Measurements from ENCODE around the gene SPIRE2.
"Not testable (repeated sequence)": the region's sequence is repeated elsewhere in the genome, so short reads cannot be mapped to it uniquely, and the experiment has no call there.

The SPIRE2 gene

GRCh38 chr16:89907055-89907814, 79.0 kb downstream of the SPIRE2 start:
- H3K9me3 ChIP-seq (ENCODE audit: low read length), result no peaks in the 10 kb centered on the region
- H3K27me3 ChIP-seq (ENCODE audit: control insufficient read depth in 1 of 2, insufficient read depth in 2 of 2, low read length in 2 of 2), result no peaks in the 10 kb centered on the region
- H3K9ac ChIP-seq (ENCODE audit: low read length), result no peak overlapping the region
- no peaks in the 10 kb centered on the region for H3K4me1 ChIP-seq (ENCODE audit: insufficient read depth, low read length)
- no peak overlapping the region for H3K27ac ChIP-seq (ENCODE audit: low read depth, low read length)
- H3K4me3 ChIP-seq (ENCODE audit: low read depth in 1 of 2, low read length in 2 of 2), result no peak overlapping the region
- H3K36me3 ChIP-seq (ENCODE audit: insufficient read depth, low read length), result peaks cover 47% of the 10 kb centered on the region

GRCh38 chr16:89908236-89908635, 80.0 kb downstream of the SPIRE2 start:
- Histone ChIP-seq H3K9ac (ENCODE audit: low read length) (no peak overlapping the region), H3K36me3 (ENCODE audit: insufficient read depth, low read length) (peaks cover 47% of the 10 kb centered on the region), H3K4me1 (ENCODE audit: insufficient read depth, low read length) (no peaks in the 10 kb centered on the region), H3K9me3 (ENCODE audit: low read length) (no peaks in the 10 kb centered on the region), H3K27ac (ENCODE audit: low read depth, low read length) (no peak overlapping the region), H3K27me3 (ENCODE audit: control insufficient read depth in 1 of 2, insufficient read depth in 2 of 2, low read length in 2 of 2) (no peaks in the 10 kb centered on the region), H3K4me3 (ENCODE audit: low read depth in 1 of 2, low read length in 2 of 2) (no peak overlapping the region)

- Histone ChIP-seq H3K4me1 (ENCODE audit: insufficient read depth, low read length) (no peaks in the 10 kb centered on the region), H3K27me3 (ENCODE audit: control insufficient read depth in 1 of 2, insufficient read depth in 2 of 2, low read length in 2 of 2) (no peaks in the 10 kb centered on the region), H3K27ac (ENCODE audit: low read depth, low read length) (no peak overlapping the region), H3K4me3 (ENCODE audit: low read depth in 1 of 2, low read length in 2 of 2) (no peak overlapping the region), H3K36me3 (ENCODE audit: insufficient read depth, low read length) (peaks cover 44% of the 10 kb centered on the region), H3K9me3 (ENCODE audit: low read length) (no peaks in the 10 kb centered on the region), H3K9ac (ENCODE audit: low read length) (no peak overlapping the region)
Observed at GRCh38 chr16:89909777-89910716, 81.8 kb downstream of the SPIRE2 start.

- Histone ChIP-seq H3K4me3 (ENCODE audit: low read depth in 1 of 2, low read length in 2 of 2) (no peak overlapping the region), H3K27me3 (ENCODE audit: control insufficient read depth in 1 of 2, insufficient read depth in 2 of 2, low read length in 2 of 2) (no peaks in the 10 kb centered on the region), H3K9me3 (ENCODE audit: low read length) (no peaks in the 10 kb centered on the region), H3K36me3 (ENCODE audit: insufficient read depth, low read length) (peaks cover 36% of the 10 kb centered on the region), H3K9ac (ENCODE audit: low read length) (no peak overlapping the region), H3K4me1 (ENCODE audit: insufficient read depth, low read length) (no peaks in the 10 kb centered on the region), H3K27ac (ENCODE audit: low read depth, low read length) (no peak overlapping the region)
Observed at GRCh38 chr16:89910717-89911354, 82.6 kb downstream of the SPIRE2 start.

GRCh38 chr16:89911375-89911774, 83.1 kb downstream of the SPIRE2 start:
- Histone ChIP-seq H3K9ac (ENCODE audit: low read length) (no peak overlapping the region), H3K4me3 (ENCODE audit: low read depth in 1 of 2, low read length in 2 of 2) (no peak overlapping the region), H3K27me3 (ENCODE audit: control insufficient read depth in 1 of 2, insufficient read depth in 2 of 2, low read length in 2 of 2) (no peaks in the 10 kb centered on the region), H3K27ac (ENCODE audit: low read depth, low read length) (no peak overlapping the region), H3K36me3 (ENCODE audit: insufficient read depth, low read length) (peaks cover 30% of the 10 kb centered on the region), H3K4me1 (ENCODE audit: insufficient read depth, low read length) (no peaks in the 10 kb centered on the region), H3K9me3 (ENCODE audit: low read length) (no peaks in the 10 kb centered on the region)

GRCh38 chr16:89912143-89912542, 83.9 kb downstream of the SPIRE2 start:
- Histone ChIP-seq H3K9ac (ENCODE audit: low read length) (no peak overlapping the region), H3K27me3 (ENCODE audit: control insufficient read depth in 1 of 2, insufficient read depth in 2 of 2, low read length in 2 of 2) (no peaks in the 10 kb centered on the region), H3K4me1 (ENCODE audit: insufficient read depth, low read length) (no peaks in the 10 kb centered on the region), H3K4me3 (ENCODE audit: low read depth in 1 of 2, low read length in 2 of 2) (no peak overlapping the region), H3K36me3 (ENCODE audit: insufficient read depth, low read length) (peaks cover 23% of the 10 kb centered on the region), H3K9me3 (ENCODE audit: low read length) (no peaks in the 10 kb centered on the region), H3K27ac (ENCODE audit: low read depth, low read length) (no peak overlapping the region)

- peaks cover 22% of the 10 kb centered on the region for H3K36me3 ChIP-seq (ENCODE audit: insufficient read depth, low read length)
- H3K4me3 ChIP-seq (ENCODE audit: low read depth in 1 of 2, low read length in 2 of 2), result no peak overlapping the region
Observed at GRCh38 chr16:89912627-89913026, 84.4 kb downstream of the SPIRE2 start.

GRCh38 chr16:89913408-89914387, 85.4 kb downstream of the SPIRE2 start:
- peaks cover 16% of the 10 kb centered on the region for H3K36me3 ChIP-seq (ENCODE audit: insufficient read depth, low read length)
- no peaks in the 10 kb centered on the region for H3K27me3 ChIP-seq (ENCODE audit: control insufficient read depth in 1 of 2, insufficient read depth in 2 of 2, low read length in 2 of 2)
- no peaks in the 10 kb centered on the region for H3K9me3 ChIP-seq (ENCODE audit: low read length)
- no peak overlapping the region for H3K27ac ChIP-seq (ENCODE audit: low read depth, low read length)
- H3K4me3 ChIP-seq (ENCODE audit: low read depth in 1 of 2, low read length in 2 of 2), result no peak overlapping the region
- no peak overlapping the region for H3K9ac ChIP-seq (ENCODE audit: low read length)
- peaks cover 13% of the 10 kb centered on the region for H3K4me1 ChIP-seq (ENCODE audit: insufficient read depth, low read length)

More at GRCh38 chr16:89912627-89913026, 84.4 kb downstream of the SPIRE2 start:
- Histone ChIP-seq H3K27me3 (ENCODE audit: control insufficient read depth in 1 of 2, insufficient read depth in 2 of 2, low read length in 2 of 2) (no peaks in the 10 kb centered on the region), H3K27ac (ENCODE audit: low read depth, low read length) (no peak overlapping the region), H3K4me1 (ENCODE audit: insufficient read depth, low read length) (peaks cover 2% of the 10 kb centered on the region), H3K9ac (ENCODE audit: low read length) (no peak overlapping the region), H3K9me3 (ENCODE audit: low read length) (no peaks in the 10 kb centered on the region)

GRCh38 chr16:89914642-89915285, 86.5 kb downstream of the SPIRE2 start:
- H3K4me3 ChIP-seq (ENCODE audit: low read depth in 1 of 2, low read length in 2 of 2); H3K27ac ChIP-seq (ENCODE audit: low read depth, low read length); H3K9ac ChIP-seq (ENCODE audit: low read length); H3K27me3 ChIP-seq (ENCODE audit: control insufficient read depth in 1 of 2, insufficient read depth in 2 of 2, low read length in 2 of 2); H3K9me3 ChIP-seq (ENCODE audit: low read length): not testable (repeated sequence)
- Histone ChIP-seq H3K36me3 (ENCODE audit: insufficient read depth, low read length) (peaks cover 11% of the 10 kb centered on the region), H3K4me1 (ENCODE audit: insufficient read depth, low read length) (peaks cover 17% of the 10 kb centered on the region)

Measured in muscle layer of colon (tissue), 2 donors.